HG03342 (cell line): ENCODE results near the gene SMAD4.
"Not testable (repeated sequence)": the region's sequence is repeated elsewhere in the genome, so short reads cannot be mapped to it uniquely, and the experiment has no call there.

Source experiments
- ATAC-seq: cut with Tn5 transposase; IDR thresholded peaks from one replicate; pipeline ENCODE4 v1.9.1; 2021; ENCODE audit warnings: mild to moderate bottlenecking, moderate library complexity; ENCODE audit not compliant: unreplicated experiment

The SMAD4 gene

DNA sequence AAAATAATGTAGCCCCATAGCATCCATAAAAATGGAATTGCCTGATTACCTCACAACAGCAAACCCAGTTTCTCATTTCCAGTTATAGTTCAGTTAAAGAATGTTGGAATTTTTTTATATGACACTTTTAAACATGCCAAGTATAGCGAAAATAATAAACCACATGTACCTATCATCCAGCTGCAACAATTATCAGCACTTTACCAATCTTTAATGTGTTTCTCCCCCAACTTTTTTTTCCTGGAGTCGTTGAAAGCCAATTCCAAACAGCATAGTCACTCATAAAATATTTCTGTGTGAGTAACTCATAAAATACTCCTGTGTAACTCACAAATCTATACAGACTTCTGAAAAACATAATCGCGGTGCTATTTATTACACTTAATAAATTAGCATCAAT, 38.1 kb downstream of the SMAD4 start:
- no peak for ATAC-seq

DNA sequence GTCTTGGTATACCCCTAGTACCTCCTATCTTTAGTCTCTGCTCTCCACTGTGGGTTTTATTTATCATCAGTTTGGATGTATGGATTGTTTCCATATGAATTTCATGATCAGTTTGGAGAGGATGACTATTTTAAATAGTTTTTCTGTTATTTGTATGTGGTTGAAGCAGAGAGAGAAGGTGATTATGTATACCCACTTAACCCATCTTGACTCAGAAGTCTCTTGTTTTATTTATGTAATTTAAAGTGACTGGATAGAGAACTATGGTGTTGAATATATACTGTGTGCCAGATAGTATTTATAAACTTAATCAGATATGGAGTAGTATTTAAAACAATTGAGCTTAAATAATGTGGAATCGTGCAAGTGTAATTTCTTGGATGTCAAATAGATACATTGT, 39.9 kb downstream of the SMAD4 start:
- ATAC-seq: no peak

DNA sequence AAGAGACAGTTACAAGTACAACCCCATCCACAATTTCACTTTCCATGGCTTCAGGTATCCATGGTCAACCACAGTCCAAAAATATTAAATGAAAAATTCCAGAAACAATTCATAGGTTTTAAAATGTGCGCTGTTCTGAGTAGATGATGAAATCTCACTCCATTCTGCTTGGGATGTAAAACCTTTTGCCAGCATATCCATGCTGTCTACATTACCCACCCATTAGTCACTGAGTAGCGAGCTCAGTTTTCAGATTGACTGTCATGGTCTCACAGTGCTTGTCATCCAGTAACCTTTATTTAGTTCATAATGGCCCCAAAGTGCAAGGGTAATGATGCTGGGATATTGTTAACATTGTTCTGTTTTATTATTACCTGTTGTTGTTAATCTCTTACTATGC, 40.5 kb downstream of the SMAD4 start:
- no peak for ATAC-seq

DNA sequence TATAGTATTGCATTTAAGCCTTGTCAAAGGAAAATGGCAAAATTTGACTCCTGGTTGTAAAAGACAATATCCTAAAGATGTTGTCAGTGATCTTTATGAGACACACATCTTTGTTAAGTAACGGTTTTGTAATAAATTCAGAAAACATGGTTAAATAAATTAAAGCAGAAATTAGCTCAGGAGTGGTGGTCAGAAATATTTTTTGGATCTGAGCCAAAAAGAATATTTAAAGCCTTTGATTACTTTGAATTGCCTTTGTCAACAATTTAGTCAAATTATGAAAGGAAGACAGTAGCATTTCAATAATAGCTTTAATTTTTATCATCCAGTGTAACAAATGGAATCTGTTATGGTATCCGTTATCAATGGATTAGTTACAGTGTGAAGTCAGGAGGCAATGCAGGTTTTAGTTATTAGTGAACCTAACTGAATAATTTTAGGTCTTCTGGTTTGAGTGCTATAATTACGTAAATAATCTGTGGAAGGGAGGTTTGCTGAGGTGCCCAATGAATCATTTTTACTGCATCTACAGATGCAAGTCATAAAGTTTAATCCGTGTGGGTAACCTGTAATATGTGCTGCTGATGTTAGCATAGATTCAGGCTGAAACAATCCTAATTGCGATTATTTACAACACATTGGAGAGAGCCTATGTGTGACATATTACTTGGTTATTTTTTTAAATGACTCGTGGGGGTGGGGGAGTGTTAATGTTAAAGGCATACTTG, 42.7 kb downstream of the SMAD4 start:
- no peak for ATAC-seq

DNA sequence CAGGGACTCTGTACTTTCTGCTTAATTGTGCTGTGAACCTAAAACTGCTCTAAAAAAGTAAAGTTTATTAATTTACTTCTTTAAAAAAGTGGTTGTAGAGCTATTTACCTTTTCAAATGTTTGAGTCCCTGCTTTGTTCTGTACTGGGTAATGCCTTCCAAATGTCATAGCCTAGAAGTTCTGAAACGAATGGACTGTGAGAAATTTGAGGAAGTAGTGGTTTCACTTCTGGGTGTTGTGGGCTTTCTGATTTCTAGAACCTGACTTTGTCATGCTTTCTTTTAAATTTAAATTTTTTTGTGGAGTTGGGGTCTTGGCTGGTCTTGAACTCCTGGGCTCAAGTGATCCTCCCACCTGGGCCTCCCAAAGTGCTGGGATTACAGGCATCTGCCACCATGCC, 44.6 kb downstream of the SMAD4 start:
- peak; percentile 89 for ATAC-seq

DNA sequence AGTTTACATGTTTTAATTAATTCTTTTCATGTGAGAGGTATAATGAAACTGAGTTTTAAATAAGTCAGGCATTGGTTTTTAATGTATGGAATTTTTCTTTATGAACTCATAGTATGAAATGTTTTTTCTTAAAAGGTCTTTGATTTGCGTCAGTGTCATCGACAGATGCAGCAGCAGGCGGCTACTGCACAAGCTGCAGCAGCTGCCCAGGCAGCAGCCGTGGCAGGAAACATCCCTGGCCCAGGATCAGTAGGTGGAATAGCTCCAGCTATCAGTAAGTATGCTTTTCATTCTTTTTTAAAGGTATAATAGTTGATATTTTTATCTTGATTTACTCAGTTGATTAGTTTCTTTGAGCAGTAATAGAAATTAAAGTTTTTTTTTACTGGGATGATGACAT, 46.5 kb downstream of the SMAD4 start:
- ATAC-seq: no peak

DNA sequence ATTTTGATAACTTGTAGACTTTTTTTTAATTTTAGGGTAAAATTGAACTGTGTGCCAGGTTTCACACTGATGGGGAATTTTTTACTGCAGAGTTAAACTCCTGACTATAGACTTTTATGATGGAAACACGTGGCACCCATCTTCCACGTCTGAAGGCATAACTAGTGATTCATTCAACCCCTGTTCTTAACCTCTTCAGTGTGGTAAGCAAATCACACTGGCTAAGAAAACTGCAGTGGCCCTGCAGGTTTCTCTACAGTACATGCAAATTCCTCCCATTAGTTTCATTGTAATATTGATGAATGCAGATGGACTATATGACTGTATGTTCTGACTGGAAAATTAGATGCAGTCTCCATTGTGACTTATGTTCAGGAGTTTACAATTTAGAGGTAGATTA, 47.2 kb downstream of the SMAD4 start:
- peak; percentile 59 for ATAC-seq

DNA sequence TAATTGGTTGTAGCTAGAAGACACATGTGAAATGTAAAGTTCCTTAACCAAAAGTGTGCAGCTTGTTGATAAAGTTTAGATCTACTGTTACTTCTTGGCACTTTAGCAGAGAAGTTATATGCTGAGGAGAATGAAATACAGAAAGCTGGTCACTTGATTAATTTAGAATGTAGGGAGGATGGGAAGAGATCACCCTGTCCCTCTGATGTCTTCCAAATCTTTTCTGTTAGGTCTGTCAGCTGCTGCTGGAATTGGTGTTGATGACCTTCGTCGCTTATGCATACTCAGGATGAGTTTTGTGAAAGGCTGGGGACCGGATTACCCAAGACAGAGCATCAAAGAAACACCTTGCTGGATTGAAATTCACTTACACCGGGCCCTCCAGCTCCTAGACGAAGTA, 48.0 kb downstream of the SMAD4 start:
- ATAC-seq: no peak

DNA sequence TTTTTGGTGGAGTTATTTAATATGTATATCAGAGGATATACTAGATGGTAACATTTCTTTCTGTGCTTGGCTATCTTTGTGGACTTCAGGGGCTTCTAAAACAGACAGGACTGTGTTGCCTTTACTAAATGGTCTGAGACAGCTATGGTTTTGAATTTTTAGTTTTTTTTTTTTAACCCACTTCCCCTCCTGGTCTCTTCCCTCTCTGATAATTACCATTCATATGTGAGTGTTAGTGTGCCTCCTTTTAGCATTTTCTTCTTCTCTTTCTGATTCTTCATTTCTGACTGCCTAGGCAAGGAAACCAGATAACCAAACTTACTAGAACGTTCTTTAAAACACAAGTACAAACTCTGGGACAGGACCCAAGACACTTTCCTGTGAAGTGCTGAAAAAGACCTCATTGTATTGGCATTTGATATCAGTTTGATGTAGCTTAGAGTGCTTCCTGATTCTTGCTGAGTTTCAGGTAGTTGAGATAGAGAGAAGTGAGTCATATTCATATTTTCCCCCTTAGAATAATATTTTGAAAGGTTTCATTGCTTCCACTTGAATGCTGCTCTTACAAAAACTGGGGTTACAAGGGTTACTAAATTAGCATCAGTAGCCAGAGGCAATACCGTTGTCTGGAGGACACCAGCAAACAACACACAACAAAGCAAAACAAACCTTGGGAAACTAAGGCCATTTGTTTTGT, 52.7 kb downstream of the SMAD4 start:
- ATAC-seq: peak; percentile 76

DNA sequence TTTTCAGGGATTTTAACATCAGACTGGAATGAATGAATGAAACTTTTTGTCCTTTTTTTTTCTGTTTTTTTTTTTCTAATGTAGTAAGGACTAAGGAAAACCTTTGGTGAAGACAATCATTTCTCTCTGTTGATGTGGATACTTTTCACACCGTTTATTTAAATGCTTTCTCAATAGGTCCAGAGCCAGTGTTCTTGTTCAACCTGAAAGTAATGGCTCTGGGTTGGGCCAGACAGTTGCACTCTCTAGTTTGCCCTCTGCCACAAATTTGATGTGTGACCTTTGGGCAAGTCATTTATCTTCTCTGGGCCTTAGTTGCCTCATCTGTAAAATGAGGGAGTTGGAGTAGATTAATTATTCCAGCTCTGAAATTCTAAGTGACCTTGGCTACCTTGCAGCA, 53.4 kb downstream of the SMAD4 start:
- ATAC-seq: no peak

DNA sequence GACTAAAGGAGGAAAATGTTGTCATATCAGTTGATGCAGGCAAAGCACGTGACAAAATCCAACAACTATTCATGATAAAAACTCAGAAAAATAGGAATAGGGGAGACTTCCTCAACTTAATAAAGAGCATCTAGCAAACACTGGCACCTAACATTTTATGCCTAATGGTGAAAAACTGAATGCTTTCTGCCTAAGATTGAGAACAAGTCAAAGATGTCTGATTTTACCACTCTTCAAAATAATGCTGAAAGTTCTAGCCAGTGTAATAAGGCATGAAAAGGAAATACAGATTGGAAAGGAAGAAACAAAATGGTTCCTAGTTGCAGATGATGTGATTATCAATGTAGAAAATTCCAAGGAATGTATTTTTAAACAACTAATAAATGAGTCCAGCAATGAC, 58.4 kb downstream of the SMAD4 start:
- no peak for ATAC-seq

DNA sequence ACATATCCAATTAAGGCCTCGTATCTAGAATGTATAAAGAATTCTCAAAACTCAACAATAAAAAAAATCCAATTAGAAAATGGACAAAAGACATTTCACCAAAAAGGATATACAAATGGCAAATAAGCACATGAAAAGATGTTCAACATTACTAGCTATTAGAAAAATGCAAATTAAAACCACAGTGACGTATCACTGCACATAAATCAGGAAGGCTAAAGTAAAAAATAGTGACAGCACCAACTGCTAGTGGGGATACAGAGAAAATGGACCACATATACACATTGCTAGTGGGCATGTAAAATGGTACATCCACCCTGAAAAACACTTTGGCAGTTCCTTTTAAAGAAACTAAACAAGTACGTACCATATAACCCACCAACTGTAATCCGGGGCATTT, 59.7 kb downstream of the SMAD4 start:
- no peak for ATAC-seq

DNA sequence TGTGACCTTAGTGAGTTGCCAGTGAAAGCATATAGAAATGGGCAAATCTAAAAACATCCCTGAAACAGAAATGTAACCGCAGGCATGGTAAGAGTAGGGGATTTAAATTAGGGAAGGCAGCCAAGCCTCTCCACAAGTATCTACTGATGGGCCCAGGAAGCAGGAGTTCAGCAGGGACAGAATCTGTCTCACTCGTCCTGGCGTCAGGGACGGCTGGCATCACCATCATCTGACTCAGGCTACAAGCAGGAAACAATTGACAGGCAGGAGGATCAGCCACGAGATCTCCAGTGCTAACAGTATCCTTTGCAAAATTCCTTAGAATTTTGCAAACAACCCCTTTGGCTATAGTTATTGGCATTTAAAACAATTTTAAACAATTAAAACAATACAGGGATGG, 61.3 kb downstream of the SMAD4 start:
- ATAC-seq: no peak

DNA sequence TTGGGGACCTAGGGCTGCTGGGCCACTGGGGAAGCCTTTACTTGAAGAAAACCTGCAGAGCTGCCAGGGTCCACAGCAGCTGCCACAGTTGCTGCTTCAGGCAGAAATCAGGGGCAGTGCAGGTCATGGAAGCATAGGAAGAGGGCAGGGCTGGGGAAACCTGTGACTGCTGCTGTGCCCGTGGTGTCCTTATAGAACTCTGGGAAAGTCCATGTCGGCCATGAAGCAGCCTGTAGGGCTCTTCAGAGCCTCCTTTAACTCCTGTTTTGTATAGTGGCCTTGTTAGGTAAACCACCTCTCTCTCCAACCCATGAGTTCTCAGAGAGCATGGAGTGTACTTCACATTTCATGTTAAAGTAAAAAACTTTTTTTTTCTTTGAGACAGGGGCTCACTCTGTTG, 62.1 kb downstream of the SMAD4 start:
- ATAC-seq: no peak

DNA sequence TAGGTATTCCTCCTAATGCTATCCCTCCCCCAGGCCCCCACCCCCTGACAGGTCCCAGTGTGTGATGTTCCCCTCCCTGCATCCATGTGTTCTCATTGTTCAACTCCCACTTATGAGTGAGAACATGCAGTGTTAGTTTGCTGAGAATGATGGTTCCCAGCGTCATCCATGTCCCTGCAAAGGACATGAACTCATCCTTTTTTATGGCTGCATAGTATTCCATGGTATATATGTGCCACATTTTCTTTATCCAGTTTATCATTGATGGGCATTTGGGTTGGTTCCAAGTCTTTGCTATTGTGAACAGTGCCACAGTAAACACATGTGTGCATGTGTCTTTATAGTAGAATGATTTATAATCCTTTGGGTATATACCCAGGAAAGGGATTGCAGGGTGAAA, 63.0 kb downstream of the SMAD4 start:
- ATAC-seq: not testable (repeated sequence)

DNA sequence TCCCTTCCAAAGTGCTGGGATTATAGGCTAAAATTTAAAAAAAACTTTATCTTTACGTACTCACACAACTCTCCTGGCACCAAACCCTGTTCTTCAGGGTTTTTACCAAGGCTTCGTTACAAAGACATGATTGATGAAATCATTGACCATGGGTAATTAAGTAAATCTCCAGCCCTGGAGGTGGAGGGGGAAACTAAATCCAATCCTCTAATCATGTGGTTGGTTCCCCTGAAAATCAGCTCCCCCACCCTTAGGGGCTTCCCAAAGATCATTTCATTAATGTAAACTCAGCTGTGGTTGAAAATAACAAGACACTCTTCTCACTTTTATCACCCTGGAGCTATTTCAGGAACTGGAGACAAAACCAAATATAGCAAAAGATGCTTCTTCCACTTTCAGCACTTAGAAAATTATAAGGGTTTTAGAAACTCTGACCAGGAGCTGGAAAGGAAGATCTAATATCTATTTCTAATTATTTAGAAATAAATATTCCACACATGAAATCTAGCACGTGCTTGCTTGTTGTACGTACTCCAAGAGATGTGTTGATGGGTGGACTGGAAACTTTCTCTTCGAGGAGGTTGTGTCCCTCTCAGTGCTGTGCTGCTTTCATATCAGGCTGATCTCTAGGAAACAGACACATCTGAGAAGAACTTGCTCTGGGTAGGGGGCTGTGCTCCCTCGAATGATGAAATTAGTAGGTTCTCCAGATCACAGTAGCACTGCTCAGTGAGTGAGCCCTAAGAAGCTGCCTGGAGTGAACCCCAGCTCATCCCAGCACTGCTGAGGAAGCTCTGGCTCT, 67.2 kb downstream of the SMAD4 start:
- ATAC-seq: no peak

DNA sequence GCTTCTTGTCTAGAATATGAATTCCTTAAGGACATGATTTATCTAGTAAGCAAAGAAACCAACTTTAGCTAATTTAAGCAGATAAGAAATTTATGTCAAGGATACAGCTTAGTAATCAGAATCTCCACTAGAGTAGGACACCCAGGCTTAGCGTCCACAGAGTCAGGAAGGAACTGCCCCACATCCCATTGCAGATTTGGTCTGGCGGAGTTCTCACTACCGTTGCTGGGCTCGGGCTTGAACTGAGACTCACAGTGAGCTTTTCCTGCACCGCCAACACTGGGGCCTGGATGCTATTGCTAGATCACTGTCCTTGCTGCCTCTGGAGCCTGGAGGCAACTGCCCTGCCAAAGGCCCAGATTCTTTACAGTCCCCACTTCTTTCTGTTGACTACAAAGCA, 68.1 kb downstream of the SMAD4 start:
- ATAC-seq: no peak

DNA sequence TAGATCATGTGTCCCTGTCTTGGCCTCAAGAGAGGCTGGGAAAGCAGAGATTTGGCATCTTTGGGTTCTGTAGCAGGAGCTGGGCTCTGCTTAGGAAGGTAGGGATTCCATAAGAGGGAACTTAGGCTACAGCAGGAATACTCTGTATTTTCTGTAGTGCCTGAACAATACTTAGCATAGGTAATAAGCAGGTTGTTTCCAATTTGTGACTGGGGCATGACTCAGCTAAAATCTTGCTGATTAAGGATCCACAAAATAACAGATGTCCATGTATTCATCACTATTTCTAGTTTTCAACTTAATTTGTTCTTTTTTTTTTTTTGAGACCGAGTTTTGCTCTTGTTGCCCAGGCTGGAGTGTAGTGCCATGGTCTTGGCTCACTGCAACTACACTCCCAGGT, 68.5 kb downstream of the SMAD4 start:
- ATAC-seq: no peak

DNA sequence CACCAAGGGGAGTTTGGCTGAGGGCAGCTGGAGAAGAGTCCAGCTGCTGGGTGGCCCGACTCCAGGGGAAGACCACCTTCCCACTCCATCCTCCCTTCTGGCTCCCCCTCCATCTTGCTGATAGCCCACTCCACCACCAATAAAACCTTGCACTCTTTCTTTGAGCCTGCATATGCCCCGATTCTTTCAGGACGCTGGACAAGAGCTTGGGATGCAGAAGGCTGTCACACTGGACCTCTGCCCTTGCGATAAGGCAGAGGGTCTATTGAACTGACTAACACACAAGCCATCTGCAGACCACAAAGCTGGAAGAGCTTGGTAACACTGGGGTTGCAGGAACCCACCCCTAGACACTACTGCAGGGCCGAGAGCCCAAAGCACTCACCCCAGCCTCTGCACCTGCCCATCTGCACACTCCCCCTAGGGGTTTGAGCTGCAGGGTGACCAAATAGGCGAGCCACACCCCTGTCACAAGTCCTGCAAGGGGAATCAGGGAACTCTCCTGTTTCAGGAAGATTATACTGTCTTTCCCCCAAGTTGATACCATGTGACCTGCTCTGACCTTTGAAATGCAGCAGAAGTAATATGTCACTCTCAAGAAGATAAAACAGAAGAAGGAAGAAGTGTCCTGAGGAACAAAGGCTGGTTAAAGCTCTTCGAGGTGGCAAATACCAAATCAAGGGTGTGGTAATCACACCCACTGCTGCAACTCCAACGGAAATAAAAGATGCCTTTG, 70.5 kb downstream of the SMAD4 start:
- ATAC-seq: no peak

DNA sequence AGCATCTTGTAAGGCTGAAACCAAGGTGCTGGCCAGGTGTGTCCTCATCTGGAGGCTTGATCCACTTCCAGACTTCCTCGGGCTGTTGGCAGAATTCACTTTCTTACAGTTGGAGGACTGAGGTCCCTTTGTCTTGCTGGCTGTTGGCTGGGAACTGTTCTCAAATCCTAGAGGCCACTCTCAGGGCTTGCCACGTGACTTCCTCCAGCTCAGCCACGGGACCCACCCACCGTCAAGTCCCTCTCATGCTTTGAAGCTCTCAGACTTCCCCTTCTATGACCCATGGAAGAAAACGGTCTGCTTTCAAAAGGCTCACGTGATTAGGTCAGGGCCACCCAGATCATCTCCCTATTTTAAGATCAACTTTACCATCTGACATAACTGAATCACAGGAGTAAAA, 77.1 kb downstream of the SMAD4 start:
- peak; percentile 66 for ATAC-seq

DNA sequence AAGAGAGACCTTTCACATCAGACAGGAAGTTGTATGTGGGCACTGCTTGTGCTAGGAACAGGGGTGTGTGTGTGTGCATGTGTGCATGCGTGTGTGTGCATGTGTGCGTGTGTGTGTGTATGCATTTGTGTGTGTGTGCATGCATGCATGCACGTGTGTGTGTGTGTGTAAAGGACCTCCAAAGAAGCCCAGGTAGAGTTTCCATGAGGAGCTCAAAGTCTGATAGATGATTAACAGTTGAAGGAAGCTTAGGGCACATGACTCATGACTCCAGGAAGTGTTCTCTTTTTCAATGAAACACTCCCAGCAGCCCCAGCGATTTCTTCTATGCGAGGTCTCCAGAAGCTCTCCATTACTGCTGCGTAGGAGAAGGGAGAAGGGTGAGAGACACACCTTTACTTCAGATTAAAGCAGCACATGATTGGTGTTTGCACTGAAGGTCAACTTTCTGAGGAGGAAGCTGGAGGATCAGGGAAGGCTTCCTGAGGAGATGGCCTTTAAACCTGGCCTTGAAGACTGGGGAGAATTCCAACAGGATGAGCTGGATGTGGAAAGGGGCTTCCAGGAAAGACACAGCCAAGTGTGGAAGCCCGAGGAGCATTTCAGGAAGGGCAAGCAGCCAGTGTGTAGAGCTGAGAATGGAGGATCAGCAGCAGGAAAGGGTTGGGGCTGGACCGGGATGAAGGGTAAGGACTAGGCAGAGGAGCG, 77.7 kb downstream of the SMAD4 start:
- peak; percentile 25 for ATAC-seq
